Measurements from ENCODE around the gene PRUNE2. TPM values are rescaled to one million over a fixed set of nuclear protein-coding genes. Genes with fewer than 3 reads are reported as not detected.

The PRUNE2 gene
- total and polyA plus RNA-seq, 4 donors: 1.3 to 4.5 (median 1.6) TPM

DNA sequence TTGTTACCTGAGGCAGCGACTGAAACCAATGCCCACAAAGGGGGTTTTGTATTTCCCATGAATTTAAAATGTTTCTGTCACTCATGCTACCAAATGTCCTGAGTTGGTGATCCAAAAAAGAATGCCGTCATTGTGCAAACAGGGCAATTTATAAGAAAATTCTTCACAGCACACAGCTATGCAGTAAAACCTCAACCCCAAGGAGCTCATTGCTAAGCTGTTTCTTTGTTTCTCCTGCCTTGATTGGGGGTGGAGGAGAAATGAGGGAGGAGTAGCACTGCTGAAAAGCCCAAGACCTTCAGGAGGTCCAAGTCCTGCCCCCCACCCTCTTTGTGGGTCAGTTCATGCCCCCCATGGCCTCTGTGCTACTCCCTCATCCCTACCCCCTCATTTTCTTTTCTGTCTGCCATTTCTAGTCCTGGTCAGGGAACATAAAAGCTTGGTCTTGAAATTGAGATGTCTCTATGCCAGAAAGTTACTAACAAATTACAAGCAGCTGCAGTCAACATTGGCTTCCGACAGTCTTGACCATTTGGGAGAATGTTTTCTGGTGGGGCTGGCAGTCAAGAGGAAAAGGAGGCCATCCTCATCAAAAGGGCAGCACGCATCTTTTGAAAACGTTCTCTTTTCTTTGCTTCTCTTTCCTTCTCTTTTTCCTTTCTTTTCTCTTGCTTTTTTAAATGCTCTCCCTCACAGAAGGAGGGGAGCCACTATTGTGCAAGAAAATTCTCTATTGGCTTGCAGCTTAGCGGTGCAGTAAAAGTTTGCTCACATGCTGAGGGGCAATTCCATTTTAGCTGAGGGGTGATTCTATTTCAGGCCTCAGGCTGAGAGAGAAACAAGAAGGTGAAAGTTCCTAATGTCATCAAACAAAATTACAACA lies 313.6 kb downstream of the PRUNE2 start (continued):
- TF ChIP-seq, protein P1, sequence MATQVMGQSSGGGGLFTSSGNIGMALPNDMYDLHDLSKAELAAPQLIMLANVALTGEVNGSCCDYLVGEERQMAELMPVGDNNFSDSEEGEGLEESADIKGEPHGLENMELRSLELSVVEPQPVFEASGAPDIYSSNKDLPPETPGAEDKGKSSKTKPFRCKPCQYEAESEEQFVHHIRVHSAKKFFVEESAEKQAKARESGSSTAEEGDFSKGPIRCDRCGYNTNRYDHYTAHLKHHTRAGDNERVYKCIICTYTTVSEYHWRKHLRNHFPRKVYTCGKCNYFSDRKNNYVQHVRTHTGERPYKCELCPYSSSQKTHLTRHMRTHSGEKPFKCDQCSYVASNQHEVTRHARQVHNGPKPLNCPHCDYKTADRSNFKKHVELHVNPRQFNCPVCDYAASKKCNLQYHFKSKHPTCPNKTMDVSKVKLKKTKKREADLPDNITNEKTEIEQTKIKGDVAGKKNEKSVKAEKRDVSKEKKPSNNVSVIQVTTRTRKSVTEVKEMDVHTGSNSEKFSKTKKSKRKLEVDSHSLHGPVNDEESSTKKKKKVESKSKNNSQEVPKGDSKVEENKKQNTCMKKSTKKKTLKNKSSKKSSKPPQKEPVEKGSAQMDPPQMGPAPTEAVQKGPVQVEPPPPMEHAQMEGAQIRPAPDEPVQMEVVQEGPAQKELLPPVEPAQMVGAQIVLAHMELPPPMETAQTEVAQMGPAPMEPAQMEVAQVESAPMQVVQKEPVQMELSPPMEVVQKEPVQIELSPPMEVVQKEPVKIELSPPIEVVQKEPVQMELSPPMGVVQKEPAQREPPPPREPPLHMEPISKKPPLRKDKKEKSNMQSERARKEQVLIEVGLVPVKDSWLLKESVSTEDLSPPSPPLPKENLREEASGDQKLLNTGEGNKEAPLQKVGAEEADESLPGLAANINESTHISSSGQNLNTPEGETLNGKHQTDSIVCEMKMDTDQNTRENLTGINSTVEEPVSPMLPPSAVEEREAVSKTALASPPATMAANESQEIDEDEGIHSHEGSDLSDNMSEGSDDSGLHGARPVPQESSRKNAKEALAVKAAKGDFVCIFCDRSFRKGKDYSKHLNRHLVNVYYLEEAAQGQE (IDR thresholded peaks at IDR 0.05): no peak
- TF ChIP-seq RAD21 (IDR thresholded peaks at IDR 0.05) (no peak), RXRA (IDR thresholded peaks at IDR 0.05) (no peak), JUND (IDR thresholded peaks at IDR 0.05) (no peak), YY1 (IDR thresholded peaks at IDR 0.05) (no peak), HNF4A (conservative IDR thresholded peaks at IDR 0.05) (no peak)

DNA sequence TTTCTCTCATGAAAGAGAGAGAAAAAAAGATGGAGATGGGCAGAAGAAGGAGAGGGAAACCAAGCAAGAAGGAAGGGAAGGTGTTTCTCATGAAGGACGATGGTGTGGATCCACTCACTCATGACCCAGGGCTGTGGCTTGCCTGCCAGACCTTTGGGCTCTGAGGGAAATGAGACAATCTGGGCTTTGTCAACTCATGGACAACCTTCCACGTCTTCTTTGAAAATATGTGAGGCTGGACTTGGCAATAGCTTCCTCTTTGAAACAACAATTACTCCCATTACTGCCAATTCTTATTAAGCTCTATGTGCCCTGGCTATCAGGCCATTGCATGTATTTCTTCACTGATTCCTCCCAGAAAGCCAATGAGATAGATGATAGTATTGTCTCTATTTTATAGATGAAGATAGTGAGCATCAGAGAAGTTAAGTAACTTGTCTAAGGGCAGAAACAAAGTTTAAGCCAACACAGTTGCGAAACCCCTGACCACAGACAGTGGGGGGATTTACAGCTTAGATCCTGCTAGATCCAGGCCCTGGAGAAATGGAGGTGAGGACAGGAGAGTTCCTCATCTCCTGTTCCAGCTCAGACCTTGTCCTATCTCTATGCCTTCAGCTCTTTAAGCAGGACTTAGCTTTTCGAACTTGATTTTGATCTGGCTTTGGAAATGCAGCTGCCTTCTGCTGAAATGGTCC lies 314.5 kb downstream of the PRUNE2 start:
- Histone ChIP-seq H3K9ac (ENCODE audit: low read depth in 1 of 2, low read length in 2 of 2) (no peak overlapping the region), H3K4me3 (ENCODE audit: low read depth in 1 of 3, low read length in 3 of 3) (no peak overlapping the region), H3K27me3 (ENCODE audit: control insufficient read depth in 4 of 4, insufficient read depth in 4 of 4, low read length in 3 of 4) (peaks cover 0 to 3% (median 0%) of the 10 kb centered on the region in 4 donors), H3K27ac (ENCODE audit: low read depth in 1 of 2, low read length in 2 of 2) (no peak overlapping the region), H3K36me3 (ENCODE audit: control insufficient read depth in 4 of 4, insufficient read depth in 3 of 4, low read depth in 1 of 4, low read length in 3 of 4) (no peaks in the 10 kb centered on the region), H3K4me1 (ENCODE audit: control insufficient read depth in 4 of 4, insufficient read depth in 4 of 4, low read length in 3 of 4) (no peaks in the 10 kb centered on the region), H3K9me3 (ENCODE audit: control insufficient read depth in 4 of 4, low read length in 3 of 4) (no peaks in the 10 kb centered on the region)
- no peak for DNase-seq (ENCODE audit: low spot score)
- TF ChIP-seq RAD21 (IDR thresholded peaks at IDR 0.05): no peak
- TF ChIP-seq, protein P2, sequence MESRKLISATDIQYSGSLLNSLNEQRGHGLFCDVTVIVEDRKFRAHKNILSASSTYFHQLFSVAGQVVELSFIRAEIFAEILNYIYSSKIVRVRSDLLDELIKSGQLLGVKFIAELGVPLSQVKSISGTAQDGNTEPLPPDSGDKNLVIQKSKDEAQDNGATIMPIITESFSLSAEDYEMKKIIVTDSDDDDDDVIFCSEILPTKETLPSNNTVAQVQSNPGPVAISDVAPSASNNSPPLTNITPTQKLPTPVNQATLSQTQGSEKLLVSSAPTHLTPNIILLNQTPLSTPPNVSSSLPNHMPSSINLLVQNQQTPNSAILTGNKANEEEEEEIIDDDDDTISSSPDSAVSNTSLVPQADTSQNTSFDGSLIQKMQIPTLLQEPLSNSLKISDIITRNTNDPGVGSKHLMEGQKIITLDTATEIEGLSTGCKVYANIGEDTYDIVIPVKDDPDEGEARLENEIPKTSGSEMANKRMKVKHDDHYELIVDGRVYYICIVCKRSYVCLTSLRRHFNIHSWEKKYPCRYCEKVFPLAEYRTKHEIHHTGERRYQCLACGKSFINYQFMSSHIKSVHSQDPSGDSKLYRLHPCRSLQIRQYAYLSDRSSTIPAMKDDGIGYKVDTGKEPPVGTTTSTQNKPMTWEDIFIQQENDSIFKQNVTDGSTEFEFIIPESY (IDR thresholded peaks at IDR 0.05): no peak
- TF ChIP-seq FOXA1 (IDR thresholded peaks at IDR 0.05): no peak
- no peak for TF ChIP-seq EGR1 (IDR thresholded peaks at IDR 0.05; ENCODE audit: low read depth in 2 of 2)
- TF ChIP-seq, protein P3, sequence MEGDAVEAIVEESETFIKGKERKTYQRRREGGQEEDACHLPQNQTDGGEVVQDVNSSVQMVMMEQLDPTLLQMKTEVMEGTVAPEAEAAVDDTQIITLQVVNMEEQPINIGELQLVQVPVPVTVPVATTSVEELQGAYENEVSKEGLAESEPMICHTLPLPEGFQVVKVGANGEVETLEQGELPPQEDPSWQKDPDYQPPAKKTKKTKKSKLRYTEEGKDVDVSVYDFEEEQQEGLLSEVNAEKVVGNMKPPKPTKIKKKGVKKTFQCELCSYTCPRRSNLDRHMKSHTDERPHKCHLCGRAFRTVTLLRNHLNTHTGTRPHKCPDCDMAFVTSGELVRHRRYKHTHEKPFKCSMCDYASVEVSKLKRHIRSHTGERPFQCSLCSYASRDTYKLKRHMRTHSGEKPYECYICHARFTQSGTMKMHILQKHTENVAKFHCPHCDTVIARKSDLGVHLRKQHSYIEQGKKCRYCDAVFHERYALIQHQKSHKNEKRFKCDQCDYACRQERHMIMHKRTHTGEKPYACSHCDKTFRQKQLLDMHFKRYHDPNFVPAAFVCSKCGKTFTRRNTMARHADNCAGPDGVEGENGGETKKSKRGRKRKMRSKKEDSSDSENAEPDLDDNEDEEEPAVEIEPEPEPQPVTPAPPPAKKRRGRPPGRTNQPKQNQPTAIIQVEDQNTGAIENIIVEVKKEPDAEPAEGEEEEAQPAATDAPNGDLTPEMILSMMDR (IDR thresholded peaks at IDR 0.05; ENCODE audit: low read depth, low read length, missing input control): no peak
- TF ChIP-seq TAF1 (conservative IDR thresholded peaks at IDR 0.05): no peak
- no peak for TF ChIP-seq JUND (IDR thresholded peaks at IDR 0.05)
- TF ChIP-seq YY1 (IDR thresholded peaks at IDR 0.05): no peak
- no peak for TF ChIP-seq FOXA2 (IDR thresholded peaks at IDR 0.05)
- no peak for TF ChIP-seq HNF4A (conservative IDR thresholded peaks at IDR 0.05)
- TF ChIP-seq RXRA (IDR thresholded peaks at IDR 0.05): no peak
- TF ChIP-seq SP1 (IDR thresholded peaks at IDR 0.05): no peak
- TF ChIP-seq, protein P1 (IDR thresholded peaks at IDR 0.05): no peak
- no peak for TF ChIP-seq NR2F2 (IDR thresholded peaks at IDR 0.05)
- TF ChIP-seq HNF4G (IDR thresholded peaks at IDR 0.05): no peak
- TF ChIP-seq, protein P4, sequence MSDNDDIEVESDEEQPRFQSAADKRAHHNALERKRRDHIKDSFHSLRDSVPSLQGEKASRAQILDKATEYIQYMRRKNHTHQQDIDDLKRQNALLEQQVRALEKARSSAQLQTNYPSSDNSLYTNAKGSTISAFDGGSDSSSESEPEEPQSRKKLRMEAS (IDR thresholded peaks at IDR 0.05): no peak
- TF ChIP-seq, protein P5, sequence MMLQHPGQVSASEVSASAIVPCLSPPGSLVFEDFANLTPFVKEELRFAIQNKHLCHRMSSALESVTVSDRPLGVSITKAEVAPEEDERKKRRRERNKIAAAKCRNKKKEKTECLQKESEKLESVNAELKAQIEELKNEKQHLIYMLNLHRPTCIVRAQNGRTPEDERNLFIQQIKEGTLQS (IDR thresholded peaks at IDR 0.05): no peak
- no peak for TF ChIP-seq GABPA (IDR thresholded peaks at IDR 0.05 in 1 of 2, conservative IDR thresholded peaks at IDR 0.05 in 1 of 2)
- 80% methylated on average over 4 of the region's 4 CpGs for WGBS
